DMS79 treated with DMSO at 0.1 percent for 48 hours (cell line): ENCODE results near the gene CLCNKA.
"Not testable (repeated sequence)": the region's sequence is repeated elsewhere in the genome, so short reads cannot be mapped to it uniquely, and the experiment has no call there.

ENCODE experiments used
- DNase-seq: peaks from one replicate; lab custom pipeline; 2025; lab: John Stamatoyannopoulos, UW

The CLCNKA gene

GRCh38 chr1:15997637-15998280, 24.1 kb upstream of the CLCNKA start:
- no peak for DNase-seq

GRCh38 chr1:15998929-15999328, 22.9 kb upstream of the CLCNKA start:
- no peak for DNase-seq

GRCh38 chr1:16001274-16001673, 20.6 kb upstream of the CLCNKA start:
- DNase-seq: not testable (repeated sequence)

- DNase-seq: no peak
Observed at GRCh38 chr1:16005597-16005996, 16.2 kb upstream of the CLCNKA start.

- no peak for DNase-seq
Observed at GRCh38 chr1:16006010-16006409, 15.8 kb upstream of the CLCNKA start.

GRCh38 chr1:16006552-16007485, 15.0 kb upstream of the CLCNKA start:
- no peak for DNase-seq

- no peak for DNase-seq
Observed at GRCh38 chr1:16007671-16008341, 14.0 kb upstream of the CLCNKA start.

- peak; percentile 73 for DNase-seq
Observed at GRCh38 chr1:16009030-16009460, 12.8 kb upstream of the CLCNKA start.

GRCh38 chr1:16009678-16010077, 12.2 kb upstream of the CLCNKA start:
- no peak for DNase-seq

GRCh38 chr1:16010837-16011236, 11.0 kb upstream of the CLCNKA start:
- no peak for DNase-seq

GRCh38 chr1:16011936-16012589, 9.8 kb upstream of the CLCNKA start:
- DNase-seq: no peak

GRCh38 chr1:16012590-16013219, 9.1 kb upstream of the CLCNKA start:
- peak; percentile 42 for DNase-seq

- peak; percentile 34 for DNase-seq
Observed at GRCh38 chr1:16013220-16013907, 8.5 kb upstream of the CLCNKA start.

- no peak for DNase-seq
Observed at GRCh38 chr1:16013908-16014258, 8.0 kb upstream of the CLCNKA start.

GRCh38 chr1:16014509-16015482, 7.0 kb upstream of the CLCNKA start:
- DNase-seq: no peak

- no peak for DNase-seq
Observed at GRCh38 chr1:16015491-16015890, 6.3 kb upstream of the CLCNKA start.

- DNase-seq: no peak
Observed at GRCh38 chr1:16015960-16016901, 5.6 kb upstream of the CLCNKA start.

- DNase-seq: no peak
Observed at GRCh38 chr1:16017076-16017460, 4.8 kb upstream of the CLCNKA start.
